CD4-positive, alpha-beta T cell treated with Interleukin-1 beta for 1 hour (primary cell): ENCODE data around the gene HTT.
"Not testable (repeated sequence)": the region's sequence is repeated elsewhere in the genome, so short reads cannot be mapped to it uniquely, and the experiment has no call there.

Experiments
- DNase-seq, 2 donors: peaks; one replicate each; pipeline ENCODE4 v3.0.0-alpha.2; 2020 to 2022

HTT gene

GRCh38 chr4:3124070-3124767 lies 49.7 kb downstream of the HTT start:
- no peak for DNase-seq

- no peak for DNase-seq
Observed at GRCh38 chr4:3127112-3127511, 52.6 kb downstream of the HTT start.

- DNase-seq: no peak
Observed at GRCh38 chr4:3128058-3128457, 53.6 kb downstream of the HTT start.

- DNase-seq: no peak
Observed at GRCh38 chr4:3128976-3129375, 54.5 kb downstream of the HTT start.

GRCh38 chr4:3130201-3130600 lies 55.7 kb downstream of the HTT start:
- DNase-seq: no peak

- DNase-seq: no peak
Observed at GRCh38 chr4:3130826-3131225, 56.3 kb downstream of the HTT start.

GRCh38 chr4:3134201-3134600 lies 59.7 kb downstream of the HTT start:
- DNase-seq: no peak

- DNase-seq: no peak
Observed at GRCh38 chr4:3135155-3136011, 60.9 kb downstream of the HTT start.

- DNase-seq: peak in 1 of 2 donors; percentile 6
Observed at GRCh38 chr4:3136454-3136853, 62.0 kb downstream of the HTT start.

- no peak for DNase-seq
Observed at GRCh38 chr4:3137908-3138307, 63.4 kb downstream of the HTT start.

- DNase-seq: no peak
Observed at GRCh38 chr4:3145234-3145924, 70.9 kb downstream of the HTT start.

GRCh38 chr4:3148926-3149325 lies 74.4 kb downstream of the HTT start:
- DNase-seq: no peak

- DNase-seq: not testable (repeated sequence)
Observed at GRCh38 chr4:3151238-3151637, 76.8 kb downstream of the HTT start.

- DNase-seq: no peak
Observed at GRCh38 chr4:3157366-3157765, 82.9 kb downstream of the HTT start.

- DNase-seq: no peak
Observed at GRCh38 chr4:3158841-3159240, 84.4 kb downstream of the HTT start.

GRCh38 chr4:3160438-3160837 lies 86.0 kb downstream of the HTT start:
- DNase-seq: no peak

GRCh38 chr4:3161044-3161443 lies 86.6 kb downstream of the HTT start:
- not testable (repeated sequence) for DNase-seq

- DNase-seq: not testable (repeated sequence)
Observed at GRCh38 chr4:3166434-3166833, 92.0 kb downstream of the HTT start.

GRCh38 chr4:3168029-3168428 lies 93.5 kb downstream of the HTT start:
- DNase-seq: no peak

GRCh38 chr4:3174371-3175338 lies 100.2 kb downstream of the HTT start:
- no peak for DNase-seq

- DNase-seq: no peak
Observed at GRCh38 chr4:3176367-3177229, 102.1 kb downstream of the HTT start.
